GM18526 (cell line): ENCODE measurements around the gene MALSU1.
A peak's percentile ranks its signal among the peaks of the same experiment; 100 is the strongest.

ENCODE experiments used
- POLR2A ChIP-seq: IDR thresholded peaks from 3 replicates; pipeline ENCODE4 v1.6.1; 2011; ENCODE audit not compliant: insufficient read length; ENCODE audit errors: extremely low read depth

The MALSU1 gene

DNA sequence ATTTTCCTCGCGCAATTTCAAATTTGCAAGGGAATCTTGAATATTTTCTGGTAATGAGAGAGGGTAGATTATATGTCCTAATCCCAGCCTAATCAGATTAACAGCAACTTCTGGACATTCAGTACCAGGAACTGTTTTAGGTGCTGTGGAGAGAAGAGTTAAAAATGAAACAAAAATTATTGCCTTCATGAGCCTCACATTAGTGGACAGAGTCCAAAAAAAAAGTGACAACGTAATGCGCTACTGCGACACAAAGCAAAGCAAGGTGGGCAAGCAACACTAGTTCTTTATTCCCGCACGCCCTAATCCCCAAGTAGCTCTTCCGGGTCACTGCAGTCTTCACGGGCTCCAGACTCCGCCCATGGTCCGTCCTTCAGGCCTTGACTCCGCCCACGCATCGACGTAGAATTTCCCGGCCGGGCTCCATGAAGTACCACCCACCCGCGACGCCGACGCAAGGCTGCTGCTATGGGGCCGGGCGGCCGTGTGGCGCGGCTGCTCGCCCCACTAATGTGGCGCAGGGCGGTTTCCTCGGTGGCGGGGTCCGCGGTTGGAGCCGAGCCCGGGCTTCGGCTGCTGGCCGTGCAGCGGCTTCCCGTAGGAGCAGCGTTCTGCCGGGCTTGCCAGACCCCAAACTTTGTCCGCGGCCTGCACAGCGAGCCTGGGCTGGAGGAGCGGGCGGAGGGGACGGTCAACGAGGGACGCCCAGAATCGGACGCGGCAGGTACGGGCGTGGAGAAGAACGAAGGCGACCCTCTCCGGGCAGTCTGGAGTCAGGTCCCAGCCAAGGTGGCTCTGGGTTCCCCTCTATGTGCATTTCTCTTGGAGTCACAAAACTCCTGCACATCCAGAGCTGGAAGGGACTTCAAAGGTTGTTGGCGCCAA, at the start of gene MALSU1:
Gene MALSU1, plus strand, starts transcription at position 455 of the 885 bp plus-strand sequence. Its CDS starts 14 bp downstream, at position 469.
- TF ChIP-seq POLR2A, result peak; percentile 93

DNA sequence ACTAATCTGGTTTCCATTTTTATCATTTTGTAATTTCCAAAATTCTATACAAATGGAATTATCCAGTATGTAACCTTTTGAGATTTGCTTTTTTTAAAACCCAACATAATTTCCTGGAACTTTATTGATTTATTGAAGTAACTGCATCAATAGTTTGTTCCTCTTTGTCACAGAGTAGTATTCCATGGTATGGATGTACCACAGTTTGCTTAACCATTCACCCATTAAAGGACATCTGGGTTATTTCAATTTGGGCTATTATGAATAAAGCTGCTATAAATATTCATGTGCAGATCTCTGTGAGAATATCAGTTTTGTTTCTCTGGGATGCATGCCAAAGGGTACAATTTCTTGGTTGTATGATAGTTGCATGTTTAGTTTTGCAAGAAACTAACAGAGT, 49.7 kb upstream of the MALSU1 start:
- no peak for TF ChIP-seq POLR2A

DNA sequence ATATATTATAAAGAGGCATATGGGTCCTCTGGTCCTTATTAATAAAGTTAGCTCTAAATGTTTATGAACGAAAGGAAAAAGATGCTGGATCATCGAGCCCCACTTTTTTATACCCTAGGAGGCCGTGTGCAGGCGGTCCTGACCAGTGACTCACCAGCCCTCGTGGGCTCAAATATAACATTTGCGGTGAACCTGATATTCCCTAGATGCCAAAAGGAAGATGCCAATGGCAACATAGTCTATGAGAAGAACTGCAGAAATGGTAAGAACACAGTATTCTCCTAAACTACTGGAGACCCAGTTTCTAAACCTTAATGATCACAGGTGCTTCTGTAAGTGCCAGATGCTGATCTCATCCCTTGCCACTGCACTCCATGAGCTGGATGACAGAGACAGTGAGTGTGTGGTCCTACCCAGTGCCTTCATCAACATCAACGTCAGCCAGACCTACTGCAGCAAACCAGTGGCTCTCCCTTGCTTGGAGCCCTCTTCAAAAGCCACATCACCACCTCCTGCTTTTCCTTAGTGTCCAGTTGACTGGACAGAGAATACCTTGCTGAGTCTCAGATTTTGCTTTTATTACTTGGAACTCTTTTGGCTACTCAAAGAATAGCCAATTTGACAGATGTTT, 45.0 kb upstream of the MALSU1 start:
- no peak for TF ChIP-seq POLR2A

GRCh38 chr7:23256731-23257130, 42.4 kb upstream of the MALSU1 start:
- TF ChIP-seq POLR2A, result no peak

DNA sequence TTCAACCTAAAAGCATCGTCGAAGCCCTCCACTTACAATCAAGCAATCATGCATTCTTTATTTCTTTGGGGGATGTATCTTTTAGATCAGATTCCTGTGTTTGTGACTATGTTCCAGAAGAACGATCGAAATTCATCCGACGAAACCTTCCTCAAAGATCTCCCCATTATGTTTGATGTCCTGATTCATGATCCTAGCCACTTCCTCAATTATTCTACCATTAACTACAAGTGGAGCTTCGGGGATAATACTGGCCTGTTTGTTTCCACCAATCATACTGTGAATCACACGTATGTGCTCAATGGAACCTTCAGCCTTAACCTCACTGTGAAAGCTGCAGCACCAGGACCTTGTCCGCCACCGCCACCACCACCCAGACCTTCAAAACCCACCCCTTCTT, 38.8 kb upstream of the MALSU1 start:
- no peak for TF ChIP-seq POLR2A

GRCh38 chr7:23261843-23262452, 37.2 kb upstream of the MALSU1 start:
- no peak for TF ChIP-seq POLR2A

- TF ChIP-seq POLR2A, result no peak
These were observed 34.2 kb upstream of the MALSU1 start for GRCh38 chr7:23264916-23265458.

GRCh38 chr7:23266918-23267317, 32.2 kb upstream of the MALSU1 start:
- TF ChIP-seq POLR2A, result no peak

DNA sequence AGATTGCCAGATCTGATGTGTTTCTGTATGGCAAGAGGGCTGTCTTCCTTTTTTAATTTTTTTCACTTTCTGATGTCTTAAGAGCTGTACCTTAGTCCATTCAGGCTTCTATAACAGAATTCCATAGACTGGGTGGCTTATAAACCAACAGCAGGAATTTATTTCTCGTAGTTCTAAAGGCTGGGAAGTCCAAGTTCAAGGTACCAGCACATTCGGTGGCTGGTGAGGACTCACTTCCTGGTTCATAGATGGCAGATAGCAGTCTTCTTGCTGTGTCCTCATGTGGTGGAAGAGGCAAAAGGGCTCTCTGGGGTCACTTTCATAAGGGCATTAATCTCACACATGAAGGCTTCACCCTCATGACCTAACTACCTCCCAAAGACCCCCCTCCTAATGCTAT, 31.8 kb upstream of the MALSU1 start:
- no peak for TF ChIP-seq POLR2A

GRCh38 chr7:23268167-23268566, 31.0 kb upstream of the MALSU1 start:
- TF ChIP-seq POLR2A, result no peak

DNA sequence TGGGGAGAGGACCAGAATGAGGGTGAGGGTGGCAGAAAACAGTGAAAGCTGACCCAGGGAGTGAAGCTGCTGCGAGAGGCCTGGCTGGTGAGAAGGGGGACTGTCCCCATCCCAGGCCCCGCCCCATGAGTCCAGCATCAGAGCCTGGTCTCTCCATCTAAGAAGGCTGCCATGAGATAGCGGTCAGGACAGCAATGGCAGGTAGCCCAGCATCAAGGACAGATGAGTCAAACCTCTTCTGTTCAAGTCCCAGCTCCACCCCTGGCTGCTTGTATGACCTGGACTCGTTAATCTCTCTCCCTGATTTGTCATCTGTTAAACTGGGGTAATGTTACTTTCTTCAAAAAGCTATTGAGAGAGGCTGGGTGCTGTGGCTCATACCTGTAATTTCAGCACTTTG, 30.4 kb upstream of the MALSU1 start:
- no peak for TF ChIP-seq POLR2A

GRCh38 chr7:23272275-23272674, 26.9 kb upstream of the MALSU1 start:
- TF ChIP-seq POLR2A, result no peak

- no peak for TF ChIP-seq POLR2A
These were observed 26.0 kb upstream of the MALSU1 start for GRCh38 chr7:23273141-23273599.

GRCh38 chr7:23275912-23276311, 23.2 kb upstream of the MALSU1 start:
- TF ChIP-seq POLR2A, result no peak

DNA sequence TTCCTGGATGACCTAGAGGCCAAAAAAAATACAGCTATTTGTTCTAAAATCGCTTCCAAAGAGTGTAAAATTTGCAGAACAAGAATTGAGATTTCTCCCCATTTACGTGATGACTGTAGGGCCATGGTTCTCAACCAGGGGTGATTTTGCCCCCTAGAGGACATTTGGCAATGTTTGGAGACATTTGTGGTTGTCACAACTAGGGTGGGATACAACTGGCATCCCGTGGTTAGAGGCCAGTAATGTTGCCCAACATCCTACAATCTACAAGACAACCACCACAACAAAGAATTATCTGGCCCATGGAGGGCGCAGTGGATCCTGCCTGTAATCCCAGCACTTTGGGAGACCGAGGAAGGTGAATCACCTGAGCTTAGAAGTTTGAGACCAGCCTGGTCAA, 22.8 kb upstream of the MALSU1 start:
- no peak for TF ChIP-seq POLR2A

DNA sequence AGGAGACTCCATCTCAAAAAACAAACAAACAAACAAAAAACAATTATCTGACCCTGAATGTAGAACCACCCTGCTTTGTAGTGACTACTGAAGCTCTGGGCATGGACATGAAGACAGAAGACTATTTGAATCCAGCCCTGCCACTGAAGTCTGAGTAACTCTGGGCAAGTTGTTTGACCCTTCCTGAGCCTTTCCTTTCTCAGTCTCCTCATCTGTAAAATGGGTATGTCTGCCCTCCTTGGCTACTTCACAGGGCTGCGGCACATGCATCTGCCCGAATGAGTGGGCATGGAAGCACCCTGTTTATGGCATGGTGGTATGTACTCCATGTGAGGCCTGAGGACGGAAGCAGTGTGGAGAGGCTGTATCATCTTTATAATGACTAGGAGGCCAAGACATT, 22.2 kb upstream of the MALSU1 start:
- TF ChIP-seq POLR2A, result no peak

DNA sequence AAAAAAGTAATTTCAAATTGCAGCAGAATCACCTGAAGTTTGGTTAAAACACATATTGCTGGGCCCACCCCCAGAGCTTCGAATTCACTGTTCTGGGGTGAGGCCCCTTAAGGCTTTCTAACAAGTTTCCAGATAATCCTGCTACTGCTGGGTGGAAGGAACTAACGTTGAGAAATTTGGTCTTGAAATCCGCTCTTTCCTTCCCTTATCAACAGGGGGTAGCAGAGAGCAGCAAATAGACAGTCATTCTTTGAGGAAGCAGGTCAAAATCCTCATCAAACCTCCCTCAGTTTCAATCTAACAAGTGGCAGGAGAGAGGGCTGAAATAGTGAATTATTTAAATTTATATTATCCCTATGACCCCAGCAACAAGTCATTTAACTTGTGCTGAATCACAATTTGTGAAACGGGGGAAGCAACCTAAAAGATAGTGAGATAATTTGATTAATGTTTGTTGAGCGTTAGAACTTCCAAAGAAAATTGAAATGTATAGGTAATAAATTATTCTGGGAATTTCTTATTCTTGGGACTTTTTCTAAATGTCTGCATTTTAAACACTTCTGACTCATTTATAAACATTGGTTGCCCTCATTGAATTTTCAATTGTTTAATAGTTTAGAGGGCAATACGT, 21.7 kb upstream of the MALSU1 start:
- TF ChIP-seq POLR2A, result no peak
